Left cardiac atrium (tissue), 4 donors: ENCODE results near the gene NME9. TPM values are rescaled to one million over a fixed set of nuclear protein-coding genes. Genes with fewer than 3 reads are reported as not detected.

Source experiments
- ATAC-seq, 2 donors: fragments of 200-7000 bp; cut with Tn5 transposase; one replicate each; pipeline ENCODE4 v1.9.1; 2020; ENCODE audit warnings: mild to moderate bottlenecking in 2 of 2, moderate library complexity in 2 of 2
- DNase-seq: peaks from one replicate; pipeline ENCODE4 v3.0.0-alpha.2; 2020
- intact Hi-C, 2 donors: fragments of 100-400 bp; cut with DNase I; formaldehyde crosslinking; loops; one replicate each; pipeline versions ENCODE4 v1.14.1 to v1.15.1; 2022 to 2023
- total RNA-seq, 2 donors: library from RNA; stranded (reverse); fragmentation: NEBNext Ultra II Directional; extraction: Animal tissue kit (Norgen Biotek cat#: 25700); gene quantifications; one replicate each; pipeline ENCODE4 v1.2.1, GENCODE V29; 2021
- donor health status: DM: no; HTN: yes; CAD: no.
- donor health status: DM: no; HTN: yes; CAD: no; lungs with severe emphysema.
- donor health status: DM: yes; HTN: yes; CAD: no.
- donor health status: Dilated cardiomyopathy.

Gene NME9
- total RNA-seq, 2 donors from 2014 or later, result not detected

GRCh38 chr3:138253609-138254008 is 76.0 kb downstream of the NME9 start:
- intact Hi-C loops, result no loop called here
- DNase-seq (no peak), ATAC-seq (no peak)

Other genes with a start within 250 kb of the NME9 start
- 1 to 10 TPM; 5.5 to 5.8 TPM for gene DZIP1L, start 214.2 kb downstream of the NME9 start, total RNA-seq
- not detected for gene A4GNT, start 197.5 kb downstream of the NME9 start, total RNA-seq
- gene DBR1, start 154.9 kb downstream of the NME9 start, total RNA-seq, result 1 to 10 TPM; 9.2 to 9.7 TPM
- 10 to 100 TPM; 32.2 to 43.6 TPM for gene ARMC8, start 142.6 kb downstream of the NME9 start, total RNA-seq
- 100 to 1,000 TPM; 213 to 242 TPM for gene MRAS, start 18.7 kb upstream of the NME9 start, total RNA-seq
- gene ESYT3, start 104.8 kb upstream of the NME9 start, total RNA-seq, result under 1 TPM; 0.52 to 0.91 TPM